PC-3 (cell line): ENCODE data around the gene C1QTNF6.

Experiments
- CTCF ChIP-seq: fragments of 300-600 bp; sonication (generic); conservative IDR thresholded peaks from 2 replicates; pipeline ENCODE4 v1.5.1; 2017; ENCODE audit warnings: antibody characterized with exemption, low read depth, mild to moderate bottlenecking, low read length
- EZH2 ChIP-seq: fragments of 300-600 bp; sonication (generic); IDR thresholded peaks from one replicate; pipeline ENCODE4 v1.6.1; 2017; ENCODE audit warnings: antibody characterized with exemption, mild to moderate bottlenecking, low read length; ENCODE audit not compliant: unreplicated experiment
- EZH2phosphoT487 ChIP-seq: fragments of 300-600 bp; sonication (generic); IDR thresholded peaks from 2 replicates; pipeline ENCODE4 v1.6.1; 2018; ENCODE audit warnings: mild to moderate bottlenecking, antibody characterized with exemption, low read length, borderline replicate concordance

- no peak for TF ChIP-seq EZH2phosphoT487
- TF ChIP-seq CTCF: no peak
- TF ChIP-seq EZH2: no peak
Observed at GRCh38 chr22:37192204-37192603, 4.2 kb upstream of the C1QTNF6 start.
